Measurements from ENCODE around the gene CLRN3. TPM values are rescaled to one million over a fixed set of nuclear protein-coding genes. Genes with fewer than 3 reads are reported as not detected.

The CLRN3 gene
- total RNA-seq, 1 donor from 2014 or later = not detected

DNA sequence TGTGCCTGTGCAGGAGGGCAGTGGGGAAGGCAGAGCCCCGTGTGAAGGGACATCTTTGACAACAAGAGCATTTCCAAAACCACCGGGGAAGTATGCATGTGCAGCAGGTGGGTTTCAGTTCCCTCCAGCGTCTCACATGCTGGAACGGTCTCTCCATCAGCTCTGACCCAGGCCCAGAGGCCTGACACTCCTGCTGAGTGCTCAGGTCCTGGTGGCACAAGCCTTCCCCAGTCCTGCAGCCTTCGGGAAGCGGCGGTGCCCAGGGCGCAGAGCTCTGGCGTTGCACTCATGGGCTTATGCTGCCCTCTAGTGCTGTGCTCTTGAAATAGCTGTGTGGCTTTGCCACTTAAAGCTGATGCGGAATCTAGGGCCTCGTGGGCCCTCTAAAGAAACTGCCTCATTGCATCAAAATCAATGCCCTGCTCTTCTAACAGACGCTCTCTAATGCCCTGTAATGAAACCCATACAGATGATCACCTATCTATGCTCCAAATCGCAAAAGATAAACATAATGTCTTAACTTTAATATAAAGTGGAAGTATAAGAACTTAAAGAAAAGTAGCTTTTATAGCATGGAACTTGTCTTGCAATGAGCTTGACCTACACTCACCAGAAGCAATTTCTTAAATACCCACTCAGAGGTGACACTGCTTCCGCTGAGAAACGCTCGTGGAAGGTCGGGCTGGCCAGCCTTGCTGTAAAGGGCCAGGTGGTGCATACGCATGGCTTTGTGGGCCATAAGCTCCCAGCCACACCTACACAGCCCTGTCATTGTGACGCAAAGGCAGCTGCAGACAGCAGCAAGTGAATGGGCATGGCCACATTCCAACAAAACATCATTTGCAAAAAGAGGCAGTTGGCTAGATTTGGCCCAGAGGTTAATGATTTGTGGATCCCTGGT lies 38.6 kb downstream of the CLRN3 start:
- Mint-ChIP-seq H3K36me3 (ENCODE audit: low read depth) (no peaks in the 10 kb centered on the region), H3K27ac (ENCODE audit: unreplicated experiment) (no peak overlapping the region), H3K4me1 (peaks cover 31% of the 10 kb centered on the region), H3K27me3 (ENCODE audit: low read depth) (no peaks in the 10 kb centered on the region), H3K4me3 (no peak overlapping the region), H3K9me3 (no peaks in the 10 kb centered on the region)
- peak; percentile 63 for DNase-seq (ENCODE audit: low read depth, low spot score)
- TF ChIP-seq, protein P1, sequence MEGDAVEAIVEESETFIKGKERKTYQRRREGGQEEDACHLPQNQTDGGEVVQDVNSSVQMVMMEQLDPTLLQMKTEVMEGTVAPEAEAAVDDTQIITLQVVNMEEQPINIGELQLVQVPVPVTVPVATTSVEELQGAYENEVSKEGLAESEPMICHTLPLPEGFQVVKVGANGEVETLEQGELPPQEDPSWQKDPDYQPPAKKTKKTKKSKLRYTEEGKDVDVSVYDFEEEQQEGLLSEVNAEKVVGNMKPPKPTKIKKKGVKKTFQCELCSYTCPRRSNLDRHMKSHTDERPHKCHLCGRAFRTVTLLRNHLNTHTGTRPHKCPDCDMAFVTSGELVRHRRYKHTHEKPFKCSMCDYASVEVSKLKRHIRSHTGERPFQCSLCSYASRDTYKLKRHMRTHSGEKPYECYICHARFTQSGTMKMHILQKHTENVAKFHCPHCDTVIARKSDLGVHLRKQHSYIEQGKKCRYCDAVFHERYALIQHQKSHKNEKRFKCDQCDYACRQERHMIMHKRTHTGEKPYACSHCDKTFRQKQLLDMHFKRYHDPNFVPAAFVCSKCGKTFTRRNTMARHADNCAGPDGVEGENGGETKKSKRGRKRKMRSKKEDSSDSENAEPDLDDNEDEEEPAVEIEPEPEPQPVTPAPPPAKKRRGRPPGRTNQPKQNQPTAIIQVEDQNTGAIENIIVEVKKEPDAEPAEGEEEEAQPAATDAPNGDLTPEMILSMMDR (conservative IDR thresholded peaks at IDR 0.05) = peak; percentile 80

DNA sequence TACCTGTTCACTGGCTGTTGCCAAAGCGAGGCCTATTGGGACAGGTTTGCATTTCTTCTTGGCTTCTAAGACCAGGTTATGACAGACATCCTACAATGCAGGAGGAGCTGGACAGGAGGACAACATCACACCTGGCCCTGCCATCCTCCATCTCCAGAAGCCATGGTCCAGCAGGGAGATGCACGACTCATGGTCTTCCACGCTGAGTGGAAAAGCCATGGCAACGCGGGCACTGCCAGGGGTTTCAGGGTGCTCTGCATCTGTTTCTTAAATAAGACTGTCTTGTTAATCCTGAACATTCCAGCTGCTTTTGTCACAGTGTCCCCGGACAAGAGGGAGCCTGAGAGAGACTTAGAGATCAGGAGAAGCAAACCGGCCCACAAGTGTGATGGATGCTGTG lies 40.3 kb downstream of the CLRN3 start:
- H3K27ac Mint-ChIP-seq (ENCODE audit: unreplicated experiment) = no peak overlapping the region
- TF ChIP-seq, protein P1 (conservative IDR thresholded peaks at IDR 0.05) = no peak
- H3K27me3 Mint-ChIP-seq (ENCODE audit: low read depth) = no peaks in the 10 kb centered on the region
- DNase-seq (ENCODE audit: low read depth, low spot score) = no peak
- H3K4me3 Mint-ChIP-seq = no peak overlapping the region
- H3K9me3 Mint-ChIP-seq = no peaks in the 10 kb centered on the region
- H3K4me1 Mint-ChIP-seq = peaks cover 31% of the 10 kb centered on the region
- H3K36me3 Mint-ChIP-seq (ENCODE audit: low read depth) = no peaks in the 10 kb centered on the region

DNA sequence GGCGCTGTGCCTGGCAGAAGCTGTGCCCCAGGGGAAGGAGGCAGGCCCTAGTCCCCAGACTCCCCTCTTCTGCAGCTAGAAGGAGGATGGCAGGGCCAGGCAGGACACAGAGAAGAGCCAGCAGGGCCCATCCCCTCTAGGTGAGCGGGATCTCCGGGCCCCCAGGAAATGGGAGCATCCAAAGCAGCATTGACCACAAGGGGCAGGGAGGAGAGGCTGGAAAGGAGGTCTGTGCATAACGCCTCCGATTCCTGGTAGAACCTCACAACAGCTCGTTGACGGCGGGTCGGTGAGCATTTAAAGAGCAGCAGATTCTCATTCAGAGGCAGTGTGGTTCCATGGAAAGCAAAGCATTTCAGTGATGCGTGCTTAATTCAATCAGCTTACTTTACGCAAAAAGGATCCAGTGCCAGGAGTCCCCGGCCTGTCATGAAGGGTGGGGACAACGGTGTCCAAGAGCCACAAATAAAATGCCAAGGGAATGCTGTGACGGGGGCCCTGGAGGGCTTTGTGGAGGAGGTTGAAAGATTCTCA lies 41.0 kb downstream of the CLRN3 start:
- Mint-ChIP-seq H3K9me3 (no peaks in the 10 kb centered on the region), H3K27me3 (ENCODE audit: low read depth) (no peaks in the 10 kb centered on the region), H3K36me3 (ENCODE audit: low read depth) (no peaks in the 10 kb centered on the region), H3K4me1 (peaks cover 31% of the 10 kb centered on the region), H3K4me3 (peak overlapping the region; percentile 54), H3K27ac (ENCODE audit: unreplicated experiment) (peak overlapping the region; percentile 64)
- TF ChIP-seq, protein P1 (conservative IDR thresholded peaks at IDR 0.05) = no peak
- DNase-seq (ENCODE audit: low read depth, low spot score) = no peak

DNA sequence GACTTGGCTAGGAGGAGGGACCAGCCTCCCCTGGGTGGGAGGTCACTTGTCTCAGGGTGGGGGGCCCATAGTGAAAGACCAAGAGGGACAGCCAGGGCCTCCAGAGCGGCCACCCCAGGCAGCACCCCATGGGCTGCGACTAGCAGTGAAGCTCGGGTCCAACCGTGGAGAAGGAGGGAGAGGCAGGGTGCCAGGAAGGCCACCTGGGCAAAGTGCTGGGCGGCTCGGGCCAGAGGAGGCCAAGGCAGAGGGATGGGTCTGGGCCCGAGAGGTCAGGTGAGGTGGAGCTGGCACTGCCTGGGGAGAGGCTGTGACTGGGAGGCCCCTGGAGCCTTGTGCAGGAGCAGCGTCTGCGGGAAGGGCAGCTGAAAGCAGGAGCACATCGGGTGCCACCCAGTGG lies 41.8 kb downstream of the CLRN3 start:
- Mint-ChIP-seq H3K36me3 (ENCODE audit: low read depth) (no peaks in the 10 kb centered on the region), H3K4me1 (peaks cover 25% of the 10 kb centered on the region), H3K27ac (ENCODE audit: unreplicated experiment) (no peak overlapping the region), H3K27me3 (ENCODE audit: low read depth) (peaks cover 6% of the 10 kb centered on the region), H3K4me3 (no peak overlapping the region), H3K9me3 (no peaks in the 10 kb centered on the region)
- TF ChIP-seq, protein P1 (conservative IDR thresholded peaks at IDR 0.05) = no peak
- DNase-seq (ENCODE audit: low read depth, low spot score) = no peak

DNA sequence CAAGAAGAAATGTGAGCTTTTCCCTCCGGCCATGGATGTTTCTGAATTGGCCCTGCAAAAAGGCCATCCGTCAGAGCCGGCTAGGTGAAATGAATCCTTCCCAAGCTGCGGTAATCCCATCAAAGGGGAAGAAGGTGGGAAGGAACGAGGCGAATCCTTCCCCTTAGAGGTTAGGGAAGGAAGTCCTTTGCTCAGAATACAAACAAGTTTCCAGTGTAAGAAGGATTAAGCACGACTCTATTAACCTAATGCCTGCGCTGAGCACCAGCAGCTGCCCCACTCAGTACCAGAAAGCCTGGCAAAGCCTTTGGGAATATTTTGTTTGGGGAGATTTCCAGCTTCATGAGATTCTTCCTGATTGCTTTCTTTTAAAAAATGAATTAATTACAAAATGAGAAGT lies 42.8 kb downstream of the CLRN3 start:
- H3K4me1 Mint-ChIP-seq = peaks cover 23% of the 10 kb centered on the region
- H3K4me3 Mint-ChIP-seq = no peak overlapping the region
- H3K36me3 Mint-ChIP-seq (ENCODE audit: low read depth) = no peaks in the 10 kb centered on the region
- DNase-seq (ENCODE audit: low read depth, low spot score) = no peak
- H3K9me3 Mint-ChIP-seq = no peaks in the 10 kb centered on the region
- TF ChIP-seq, protein P1 (conservative IDR thresholded peaks at IDR 0.05) = no peak
- no peak overlapping the region for H3K27ac Mint-ChIP-seq (ENCODE audit: unreplicated experiment)
- H3K27me3 Mint-ChIP-seq (ENCODE audit: low read depth) = peaks cover 9% of the 10 kb centered on the region
